Right hindlimb (tissue), 1 donor: Measurements from ENCODE around the gene OR6C68.
"Not testable (repeated sequence)": the region's sequence is repeated elsewhere in the genome, so short reads cannot be mapped to it uniquely, and the experiment has no call there.

Experiments
- DNase-seq: peaks from one replicate; pipeline ENCODE4 v3.0.0-alpha.2; 2018

Gene OR6C68

GRCh38 chr12:55492078-55492477 is at the start of gene OR6C68:
TSS of gene OR6C68 (plus strand) at chr12:55492378. CDS start at chr12:55492378, 0 bp downstream.
- no peak for DNase-seq

DNA sequence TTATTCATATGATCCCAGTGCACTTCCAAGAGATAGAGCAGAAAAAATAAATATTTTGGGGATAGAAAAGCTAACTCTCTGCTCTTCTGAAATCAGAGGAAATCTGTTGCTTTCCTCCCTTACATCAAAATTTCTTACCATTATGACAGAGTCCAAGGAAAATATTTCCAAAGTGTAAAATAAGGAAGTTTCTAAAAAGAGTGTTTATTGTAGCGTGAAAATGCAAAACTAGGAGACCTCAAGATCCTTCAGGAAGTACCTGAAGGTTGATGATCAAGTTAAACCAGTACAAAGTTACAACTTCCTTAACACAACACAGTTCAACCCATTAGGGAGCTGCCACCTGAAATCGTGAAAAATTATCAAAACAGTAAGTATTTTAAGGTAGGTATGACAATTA is 48.4 kb upstream of the OR6C68 start, which contains the start of gene OR6C2:
Gene OR6C2 (plus strand): TSS at position 301 of the 400 bp plus-strand sequence. CDS start 8,138 bp downstream, outside the sequence.
- no peak for DNase-seq

- DNase-seq = no peak
These were observed 46.8 kb upstream of the OR6C68 start for GRCh38 chr12:55445357-55445756.

- DNase-seq = no peak
These were observed 45.9 kb upstream of the OR6C68 start for GRCh38 chr12:55446326-55446725.

DNA sequence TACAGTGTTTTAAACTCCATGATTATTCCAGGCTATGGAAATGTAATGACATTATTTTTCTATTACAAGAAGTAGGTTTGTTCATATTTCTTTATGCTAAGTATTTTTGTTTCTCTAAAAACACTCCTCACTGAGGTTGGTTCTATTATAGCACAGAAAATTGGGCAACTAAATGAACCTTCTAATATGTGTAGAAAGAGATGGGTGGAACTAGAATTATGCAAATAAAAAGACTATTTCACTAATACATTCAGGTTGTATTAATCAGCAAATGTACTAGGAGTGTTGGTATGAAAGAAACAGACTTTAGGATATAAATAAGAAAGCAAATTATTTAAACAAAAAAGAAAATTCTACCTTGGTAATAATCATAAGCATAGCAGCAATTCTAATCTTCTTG is 43.4 kb upstream of the OR6C68 start:
- no peak for DNase-seq

- DNase-seq = not testable (repeated sequence)
These were observed 27.3 kb upstream of the OR6C68 start for GRCh38 chr12:55464926-55465325.

- no peak for DNase-seq
These were observed 24.3 kb upstream of the OR6C68 start for GRCh38 chr12:55467836-55468235.

DNA sequence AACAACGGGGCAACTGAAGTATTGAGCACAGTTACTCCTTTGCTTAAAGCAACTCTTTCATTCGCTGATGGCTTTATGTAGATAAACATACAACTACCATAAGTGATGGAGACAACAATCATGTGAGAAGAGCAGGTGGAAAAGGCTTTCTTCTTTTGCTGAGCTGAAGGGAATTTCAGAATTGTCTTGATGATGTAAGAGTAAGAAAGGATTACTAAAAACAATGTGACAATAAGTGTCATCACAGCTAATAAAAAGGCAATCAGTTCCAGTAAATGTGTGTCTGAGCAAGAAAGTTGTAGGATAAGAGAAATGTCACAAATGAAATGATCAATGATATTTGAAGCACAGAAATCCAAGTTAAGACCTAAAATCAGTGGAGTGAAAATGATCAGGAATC is 22.9 kb upstream of the OR6C68 start:
- no peak for DNase-seq

- DNase-seq = no peak
These were observed 21.9 kb upstream of the OR6C68 start, which contains the start of gene OR6C70 for GRCh38 chr12:55470088-55470829. TSS of gene OR6C70 (minus strand) at chr12:55470138. CDS start at chr12:55470138, 0 bp downstream.

GRCh38 chr12:55472264-55472663 is 19.9 kb upstream of the OR6C68 start:
- DNase-seq = no peak

DNA sequence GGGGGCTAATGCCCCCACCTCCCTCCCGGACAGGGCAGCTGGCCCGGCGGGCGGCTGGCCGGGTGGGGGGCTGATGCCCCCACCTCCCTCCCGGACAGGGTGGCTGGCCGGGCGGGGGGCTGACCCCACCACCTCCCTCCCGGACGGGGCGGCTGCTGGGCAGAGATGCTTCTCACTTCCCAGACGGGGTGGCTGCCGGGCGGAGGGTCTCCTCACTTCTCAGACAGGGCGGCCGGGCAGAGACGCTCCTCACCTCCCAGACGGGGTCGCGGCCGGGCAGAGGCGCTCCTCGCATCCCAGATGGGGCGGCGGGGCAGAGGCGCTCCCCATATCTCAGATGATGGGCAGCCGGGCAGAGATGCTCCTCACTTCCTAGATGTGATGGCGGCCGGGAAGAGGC is 13.0 kb upstream of the OR6C68 start:
- DNase-seq = not testable (repeated sequence)

GRCh38 chr12:55484284-55484683 is 7.9 kb upstream of the OR6C68 start:
- not testable (repeated sequence) for DNase-seq

DNA sequence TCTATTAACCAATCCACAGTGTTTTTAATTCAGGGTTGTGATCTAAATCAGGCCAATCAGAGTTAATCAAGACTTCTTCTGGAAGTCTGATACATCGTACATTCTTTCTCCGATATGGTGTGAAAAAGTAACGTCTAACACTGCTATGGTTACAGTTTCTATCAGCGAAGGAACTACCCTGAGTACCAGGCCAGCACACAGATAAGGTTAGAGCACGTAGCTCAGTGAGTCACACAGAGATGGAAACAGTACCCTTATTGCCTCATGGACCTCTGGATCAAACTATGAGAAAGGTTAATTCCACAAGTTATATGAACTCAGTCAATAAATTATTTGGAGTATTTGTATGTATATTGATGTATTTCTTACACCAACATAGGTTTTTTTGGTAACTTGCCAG is 3.3 kb downstream of the OR6C68 start:
- no peak for DNase-seq

DNA sequence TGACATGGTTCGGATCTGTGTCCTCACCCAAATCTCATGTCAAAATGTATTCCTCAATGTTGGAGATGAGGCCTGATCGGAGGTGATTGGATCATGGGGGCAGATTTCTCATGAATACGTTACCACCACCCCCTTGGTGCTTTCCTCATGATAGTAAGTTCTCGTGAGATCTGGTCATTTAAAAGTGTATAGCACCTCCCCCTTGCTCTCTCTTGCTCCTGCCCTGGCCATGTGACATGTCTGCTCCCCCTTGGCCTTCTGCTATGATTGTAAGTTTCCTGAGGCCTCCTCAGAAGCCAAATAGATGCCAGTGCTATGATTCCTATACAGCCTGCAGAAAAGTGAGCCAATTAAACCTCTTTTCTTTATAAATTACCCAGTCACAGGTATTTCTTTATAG is 7.1 kb downstream of the OR6C68 start:
- DNase-seq = no peak

DNA sequence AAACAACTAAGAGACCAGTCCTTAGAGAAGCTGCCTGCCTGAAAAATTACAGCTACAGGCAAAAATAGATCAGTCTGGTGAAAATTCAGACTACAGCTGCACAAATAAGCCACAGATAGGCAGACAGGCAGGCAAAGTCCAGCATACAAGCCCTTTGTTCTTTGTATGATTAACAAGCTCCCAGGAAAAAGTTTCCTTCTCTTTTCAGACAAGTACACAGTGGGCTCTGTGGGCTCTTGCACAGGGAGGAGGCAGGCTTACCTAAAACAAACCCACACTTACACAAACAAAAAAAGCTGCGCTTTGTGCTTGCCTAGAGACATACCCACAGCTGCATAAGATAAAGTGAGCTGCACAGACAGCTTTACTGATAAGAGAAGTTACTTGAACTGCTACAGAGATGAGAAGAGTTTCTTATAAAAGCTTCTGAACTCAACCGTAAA is 7.7 kb downstream of the OR6C68 start:
- no peak for DNase-seq

DNA sequence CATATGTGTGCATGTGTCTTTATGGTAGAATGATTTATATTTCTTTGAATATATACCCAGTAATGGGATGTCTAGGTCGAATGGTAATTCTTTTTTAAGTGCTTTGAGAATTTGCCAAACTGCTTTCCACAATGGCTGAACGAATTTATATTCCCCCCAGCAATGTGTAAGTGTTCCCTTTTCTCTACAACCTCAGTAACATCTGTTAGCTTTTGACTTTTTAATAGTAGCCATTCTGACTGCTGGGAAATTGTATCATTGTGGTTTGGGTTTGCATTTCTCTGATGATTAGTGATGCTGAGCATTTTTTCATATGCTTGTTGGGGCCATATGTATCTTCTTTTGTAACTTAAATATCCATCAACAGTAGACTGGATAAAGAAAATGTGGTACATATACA is 9.4 kb downstream of the OR6C68 start:
- no peak for DNase-seq

DNA sequence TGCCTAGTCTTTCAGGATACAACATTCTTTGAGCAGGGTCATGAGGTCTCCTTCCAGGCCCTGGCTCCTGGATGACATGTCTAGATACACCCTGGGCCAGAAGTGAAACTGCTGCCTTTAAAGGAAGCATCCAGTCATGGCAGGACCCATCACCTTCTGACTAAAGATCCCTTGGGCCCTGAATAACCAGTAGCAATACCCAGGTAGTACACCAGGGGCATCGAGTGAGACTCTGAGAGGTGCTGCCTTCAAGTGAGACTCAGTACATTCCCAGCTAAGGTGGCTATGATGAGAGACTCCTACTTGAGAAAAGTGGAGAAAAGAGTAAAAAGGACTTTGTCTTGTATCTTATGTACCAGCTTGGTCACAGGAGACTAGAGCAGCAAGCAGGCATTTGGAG is 23.5 kb downstream of the OR6C68 start:
- no peak for DNase-seq

GRCh38 chr12:55516391-55516790 is 24.2 kb downstream of the OR6C68 start:
- no peak for DNase-seq
